Measurements from ENCODE around the gene BTNL9. TPM values are rescaled to one million over a fixed set of nuclear protein-coding genes. Genes with fewer than 3 reads are reported as not detected.

Gene BTNL9
- polyA plus RNA-seq, 2 of the 4 experiments (the other 2 are of a cell fraction) = 0.85 to 1.5 TPM

GRCh38 chr5:181064987-181065386, 24.9 kb downstream of the BTNL9 start:
- H3K4me3 ChIP-seq = no peak overlapping the region
- CTCF ChIA-PET = interaction anchor here (1.2 to 1.9 kb wide), 2 partner anchors 22 to 196 kb away, joined by 4 to 5 read pairs; no protein-coding TSS in a partner anchor

GRCh38 chr5:181069767-181070491, 29.9 kb downstream of the BTNL9 start:
- H3K4me1 ChIP-seq = no peaks in the 10 kb centered on the region
- FAIRE-seq (no peak), DNase-seq (ENCODE audit: low read depth in 1 of 2, low spot score in 1 of 2) (no peak), ATAC-seq (peak; percentile 11 to 76; a peak in 3 of 6 replicates)
- peak overlapping the region; percentile 34; the same call in 2 of the 3 replicates for H3K4me2 ChIP-seq
- no peak overlapping the region for H3K4me3 ChIP-seq
- H3K27ac ChIP-seq = no peak overlapping the region
- ChIA-PET POLR2A (no interaction called here), CTCF (interaction anchor here (0.9 to 1.1 kb wide), 2 partner anchors 16 to 26 kb away, joined by 3 read pairs; no protein-coding TSS in a partner anchor)
- no peak for TF ChIP-seq FOSL2 (IDR thresholded peaks at IDR 0.05)
- no peak for TF ChIP-seq FOSL2 (CRISPR knock-in tag; IDR thresholded peaks at IDR 0.05)
- no peak for TF ChIP-seq NFE2L2 (conservative IDR thresholded peaks at IDR 0.05; ENCODE audit: low read length)
- no peak for TF ChIP-seq HMGXB4 (CRISPR knock-in tag; IDR thresholded peaks at IDR 0.05; ENCODE audit: borderline replicate concordance)
- TF ChIP-seq POLR2A (IDR thresholded peaks at IDR 0.05; ENCODE audit: low read length) = no peak
- TF ChIP-seq RNF2 (IDR thresholded peaks at IDR 0.05; ENCODE audit: borderline replicate concordance, low read depth) = no peak
- peaks cover 2% of the 10 kb centered on the region; the same call in 1 of the 3 replicates for H3K9me3 ChIP-seq
- 49% methylated on average over 25 of the region's 26 CpGs for WGBS (ENCODE audit: missing lambda C conversion rate)

More at GRCh38 chr5:181064987-181065386, 24.9 kb downstream of the BTNL9 start:
- H3K4me1 ChIP-seq = no peaks in the 10 kb centered on the region
- no peaks in the 10 kb centered on the region; the same call in 2 of the 3 replicates for H3K9me3 ChIP-seq
- TF ChIP-seq POLR2A (IDR thresholded peaks at IDR 0.05; ENCODE audit: low read length) = no peak
- TF ChIP-seq TFCP2L1 (CRISPR knock-in tag; IDR thresholded peaks at IDR 0.05) = no peak
- TF ChIP-seq E2F6 (IDR thresholded peaks at IDR 0.05; ENCODE audit: borderline replicate concordance, low read depth) = no peak
- TF ChIP-seq RARB (CRISPR knock-in tag; IDR thresholded peaks at IDR 0.05) = no peak
- FAIRE-seq (no peak), ATAC-seq (no peak), DNase-seq (ENCODE audit: low read depth in 1 of 2, low spot score in 1 of 2) (no peak)
- 46% methylated on average over 7 of the region's 7 CpGs for WGBS (ENCODE audit: missing lambda C conversion rate)
- no peak overlapping the region for H3K4me2 ChIP-seq
- H3K27ac ChIP-seq = no peak overlapping the region
- POLR2A ChIA-PET = no interaction called here

- peak; percentile 25 to 42; a peak in 3 of 6 replicates for ATAC-seq
- H3K4me3 ChIP-seq = no peak overlapping the region
- ChIA-PET CTCF (interaction anchor here (0.6 to 1.1 kb wide), 4 partner anchors 17 to 114 kb away, joined by 3 read pairs; no protein-coding TSS in a partner anchor), POLR2A (no interaction called here)
- H3K27ac ChIP-seq = no peak overlapping the region
- no peaks in the 10 kb centered on the region for H3K4me1 ChIP-seq
- 78% methylated on average over 14 of the region's 14 CpGs for WGBS (ENCODE audit: missing lambda C conversion rate)
- no peak for DNase-seq (ENCODE audit: low read depth in 1 of 2, low spot score in 1 of 2)
- no peak overlapping the region for H3K4me2 ChIP-seq
- no peak for FAIRE-seq
- TF ChIP-seq RFX5 (IDR thresholded peaks at IDR 0.05) (no peak), ZC3H11A (IDR thresholded peaks at IDR 0.05) (no peak), POLR2A (IDR thresholded peaks at IDR 0.05; ENCODE audit: low read length) (no peak), KDM5A (IDR thresholded peaks at IDR 0.05) (no peak), ELK1 (IDR thresholded peaks at IDR 0.05; ENCODE audit: low read depth, low read length) (no peak), BCL3 (IDR thresholded peaks at IDR 0.05) (no peak), HES2 (IDR thresholded peaks at IDR 0.05) (no peak), CHD4 (IDR thresholded peaks at IDR 0.05; ENCODE audit: borderline replicate concordance) (no peak), RARB (CRISPR knock-in tag; IDR thresholded peaks at IDR 0.05) (no peak), FOXS1 (CRISPR knock-in tag; IDR thresholded peaks at IDR 0.05) (no peak), ZFP36 (IDR thresholded peaks at IDR 0.05; ENCODE audit: borderline replicate concordance, partially characterized antibody) (no peak), E2F6 (IDR thresholded peaks at IDR 0.05; ENCODE audit: borderline replicate concordance, low read depth) (no peak), NFE2L2 (conservative IDR thresholded peaks at IDR 0.05; ENCODE audit: low read length) (no peak), FOSL2 (IDR thresholded peaks at IDR 0.05) (no peak), FOSL2 (CRISPR knock-in tag; IDR thresholded peaks at IDR 0.05) (no peak), RNF2 (IDR thresholded peaks at IDR 0.05; ENCODE audit: borderline replicate concordance, low read depth) (no peak), CTCF (IDR thresholded peaks at IDR 0.05) (no peak), EHF (CRISPR knock-in tag; IDR thresholded peaks at IDR 0.05) (no peak)
- H3K9me3 ChIP-seq = peaks cover 2% of the 10 kb centered on the region; the same call in 1 of the 3 replicates
Measured at GRCh38 chr5:181070523-181070922, 30.5 kb downstream of the BTNL9 start.

All from A549 (cell line).